Measurements from ENCODE around the gene PKN2.
"Not testable (repeated sequence)": the region's sequence is repeated elsewhere in the genome, so short reads cannot be mapped to it uniquely, and the experiment has no call there.

Gene PKN2

GRCh38 chr1:88825721-88826120, 141.6 kb downstream of the PKN2 start:
- ChIA-PET POLR2A (ENCODE audit: low non-redundant PET) (no interaction called here), CTCF (no interaction called here)
- no peak for DNase-seq (ENCODE audit: low spot score)

GRCh38 chr1:88847643-88848042, 163.6 kb downstream of the PKN2 start:
- ChIA-PET POLR2A (ENCODE audit: low non-redundant PET) (no interaction called here), CTCF (no interaction called here)
- TF ChIP-seq CTCF (conservative IDR thresholded peaks at IDR 0.05; ENCODE audit: low read depth): no peak
- H3K27ac ChIP-seq: no peak overlapping the region
- DNase-seq (ENCODE audit: low spot score): no peak

More at GRCh38 chr1:88825721-88826120, 141.6 kb downstream of the PKN2 start:
- no peak for TF ChIP-seq CTCF (conservative IDR thresholded peaks at IDR 0.05; ENCODE audit: low read depth)
- no peak overlapping the region for H3K27ac ChIP-seq

GRCh38 chr1:88851303-88852063, 167.4 kb downstream of the PKN2 start:
- POLR2A ChIA-PET (ENCODE audit: low non-redundant PET): no interaction called here
- no peak for TF ChIP-seq CTCF (conservative IDR thresholded peaks at IDR 0.05; ENCODE audit: low read depth)
- no peak overlapping the region for H3K27ac ChIP-seq
- no peak for DNase-seq (ENCODE audit: low spot score)
- CTCF ChIA-PET: interaction anchor here (0.6 kb wide), 1 partner anchor 25 kb away, joined by 4 read pairs; no protein-coding TSS in a partner anchor

GRCh38 chr1:88867743-88868521, 183.9 kb downstream of the PKN2 start:
- TF ChIP-seq CTCF (conservative IDR thresholded peaks at IDR 0.05; ENCODE audit: low read depth): no peak
- no peak for DNase-seq (ENCODE audit: low spot score)
- ChIA-PET POLR2A (ENCODE audit: low non-redundant PET) (no interaction called here), CTCF (no interaction called here)
- H3K27ac ChIP-seq: no peak overlapping the region

- CTCF ChIA-PET; H3K27ac ChIP-seq; POLR2A ChIA-PET (ENCODE audit: low non-redundant PET); DNase-seq (ENCODE audit: low spot score): not testable (repeated sequence)
Observed at GRCh38 chr1:88869644-88870043, 185.6 kb downstream of the PKN2 start.

- POLR2A ChIA-PET (ENCODE audit: low non-redundant PET): no interaction called here
- no peak overlapping the region for H3K27ac ChIP-seq
- no peak for DNase-seq (ENCODE audit: low spot score)
Observed at GRCh38 chr1:88873737-88874349, 189.8 kb downstream of the PKN2 start.

More at GRCh38 chr1:88873737-88874349, 189.8 kb downstream of the PKN2 start:
- TF ChIP-seq CTCF (conservative IDR thresholded peaks at IDR 0.05; ENCODE audit: low read depth): no peak
- CTCF ChIA-PET: interaction anchor here (0.7 kb wide), 1 partner anchor 84 kb away, joined by 3 read pairs; no protein-coding TSS in a partner anchor

Data from RWPE1 (cell line).